Measurements from ENCODE around the gene ETS1.

DNA sequence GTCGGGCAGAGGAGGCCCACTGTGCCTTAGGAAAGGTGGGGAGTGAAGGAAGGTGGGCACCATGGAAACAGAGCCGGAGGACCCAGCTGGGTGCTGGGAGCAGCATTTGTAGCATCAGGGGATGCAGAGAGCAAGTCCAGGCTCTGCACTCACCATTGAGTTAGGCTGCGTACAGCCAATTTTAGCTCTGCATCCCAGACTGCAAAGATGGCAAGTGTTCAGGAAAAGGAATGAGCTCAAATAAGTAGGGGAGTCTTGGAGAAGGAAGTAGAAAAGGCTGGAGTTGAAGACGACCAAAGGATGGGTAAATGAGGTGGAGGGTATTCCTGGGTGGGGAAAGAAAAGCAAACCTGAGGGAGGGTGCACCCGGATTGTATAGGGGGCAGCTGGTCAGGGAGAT lies 31.6 kb upstream of the ETS1 start:
- TF ChIP-seq EZH2 (IDR thresholded peaks at IDR 0.05; ENCODE audit: borderline replicate concordance) = no peak
- TF ChIP-seq CTCF (IDR thresholded peaks at IDR 0.05; ENCODE audit: poor library complexity) = no peak
